B cell (primary cell): ENCODE results near the gene WASL.

Experiments used
- CTCF ChIP-seq: fragments of 200-600 bp; IDR thresholded peaks from one replicate; pipeline ENCODE4 v1.8.0; 2022; ENCODE audit warnings: antibody characterized with exemption, mild to moderate bottlenecking
- EZH2 ChIP-seq: IDR thresholded peaks from 2 replicates; pipeline ENCODE4 v1.6.1; 2012; ENCODE audit warnings: borderline replicate concordance, low read depth, mild to moderate bottlenecking, moderate library complexity, low read length; ENCODE audit not compliant: insufficient read depth, poor library complexity, severe bottlenecking

- TF ChIP-seq EZH2 (no peak), CTCF (no peak)
Measured at GRCh38 chr7:123784263-123784662, 35.5 kb upstream of the WASL start.
